Effector CD8-positive, alpha-beta T cell (primary cell): ENCODE data around the gene SLC30A10.
"Not testable (repeated sequence)": the region's sequence is repeated elsewhere in the genome, so short reads cannot be mapped to it uniquely, and the experiment has no call there.

Source experiments
- DNase-seq: peaks from one replicate; lab custom pipeline; 2025; lab: John Stamatoyannopoulos, UW

SLC30A10 gene

DNA sequence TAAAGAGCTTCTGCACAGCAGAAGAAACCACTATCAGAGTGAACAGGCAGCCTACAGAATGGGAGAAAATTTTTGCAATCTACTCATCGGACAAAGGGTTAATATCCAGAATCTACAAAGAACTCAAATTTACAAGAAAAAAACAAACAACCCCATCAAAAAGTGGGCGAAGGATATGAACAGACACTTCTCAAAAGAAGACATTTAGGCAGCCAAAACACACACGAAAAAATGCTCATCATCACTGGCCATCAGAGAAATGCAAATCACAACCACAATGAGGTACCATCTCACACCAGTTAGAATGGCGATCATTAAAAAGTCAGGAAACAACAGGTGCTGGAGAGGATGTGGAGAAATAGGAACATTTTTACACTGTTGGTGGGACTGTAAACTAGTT, 36.5 kb downstream of the SLC30A10 start:
- DNase-seq: not testable (repeated sequence)

DNA sequence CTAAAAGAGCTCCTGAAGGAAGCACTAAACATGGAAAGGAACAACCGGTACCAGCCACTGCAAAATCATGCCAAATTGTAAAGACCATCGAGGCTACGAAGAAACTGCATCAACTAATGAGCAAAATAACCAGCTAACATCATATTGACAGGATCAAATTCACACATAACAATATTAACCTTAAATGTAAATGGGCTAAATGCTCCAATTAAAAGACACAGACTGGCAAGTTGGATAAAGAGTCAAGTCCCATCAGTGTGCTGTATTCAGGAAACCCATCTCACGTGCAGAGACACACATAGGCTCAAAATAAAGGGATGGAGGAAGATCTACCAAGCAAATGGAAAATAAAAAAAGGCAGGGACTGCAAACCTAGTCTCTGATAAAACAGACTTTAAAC, 39.7 kb downstream of the SLC30A10 start:
- not testable (repeated sequence) for DNase-seq

DNA sequence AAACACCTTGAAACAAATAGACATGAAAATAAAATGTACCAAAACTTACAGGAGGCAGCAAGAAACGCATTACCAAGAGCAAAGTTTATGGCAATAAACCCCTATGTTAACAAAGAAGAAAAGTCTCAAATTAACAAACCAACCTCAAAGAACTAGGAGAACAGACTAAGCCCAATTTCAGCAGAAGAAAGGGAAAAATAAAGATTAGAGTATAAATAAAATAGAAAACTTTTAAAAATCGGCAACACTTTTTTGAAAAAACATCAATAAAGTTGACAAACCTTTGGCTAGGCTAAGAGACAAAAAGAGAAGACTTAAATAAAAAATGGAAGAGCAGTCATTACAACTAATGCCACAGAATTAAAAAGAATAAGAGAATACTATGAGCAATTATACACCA, 42.7 kb downstream of the SLC30A10 start:
- no peak for DNase-seq

DNA sequence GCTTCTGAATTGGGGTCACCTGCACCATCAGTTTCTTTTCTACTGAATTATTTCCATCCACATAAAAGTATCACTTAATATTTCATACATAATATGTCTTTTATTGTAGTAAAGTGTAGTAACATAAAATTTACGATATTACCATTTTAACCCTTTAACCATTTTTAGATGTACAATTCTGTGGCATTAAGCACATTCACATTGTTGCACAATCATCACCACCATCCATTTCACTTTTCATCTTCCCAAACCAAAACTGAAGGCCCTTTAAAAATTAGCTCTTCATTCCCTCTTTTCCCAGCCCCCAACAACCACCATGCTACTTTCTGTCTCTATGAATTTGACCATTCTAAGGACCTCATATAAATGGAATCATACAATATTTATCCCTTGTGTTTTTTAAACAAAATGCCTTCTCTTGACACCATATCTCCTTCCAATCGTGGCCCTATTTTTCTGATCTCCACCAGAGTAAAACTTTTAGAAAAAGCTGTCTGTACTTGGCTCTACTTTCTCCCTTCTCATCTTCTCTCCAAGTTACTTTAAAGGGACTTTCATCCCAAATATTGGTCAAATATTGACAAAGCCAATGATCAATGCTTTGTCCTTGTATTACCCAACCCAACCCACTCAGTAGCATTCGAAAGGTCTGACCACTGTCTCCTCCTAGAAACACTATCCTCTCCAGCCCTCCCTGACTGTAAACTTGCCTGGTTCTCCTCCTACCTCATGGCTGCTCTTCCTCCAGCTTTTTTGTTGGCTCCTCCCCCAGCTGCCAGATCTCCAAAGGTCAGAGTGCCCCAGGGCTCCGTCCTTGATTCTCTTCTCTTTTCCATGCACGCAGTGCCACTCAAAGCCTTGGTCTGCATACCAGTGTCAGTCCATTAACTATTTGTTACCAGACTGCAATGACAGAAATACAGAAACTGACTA, 44.7 kb downstream of the SLC30A10 start:
- DNase-seq: no peak

DNA sequence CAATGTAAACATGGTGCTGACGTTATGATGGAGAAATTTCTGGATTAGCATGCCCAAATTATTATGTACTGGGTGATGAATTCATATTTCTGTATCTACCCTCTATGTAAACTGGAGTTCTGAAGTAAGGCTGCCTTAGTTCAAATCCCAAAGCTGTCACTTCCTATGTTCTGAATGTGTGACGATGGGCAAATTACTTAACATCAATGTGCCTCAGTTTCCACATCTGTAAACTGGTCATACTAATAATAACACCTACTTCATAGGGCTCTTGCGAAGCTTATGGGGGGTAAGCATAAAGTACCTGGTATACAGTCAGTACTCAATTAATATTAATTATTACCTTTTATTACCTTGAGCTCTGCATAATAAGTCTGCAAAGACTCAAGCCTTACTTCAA, 45.6 kb downstream of the SLC30A10 start:
- no peak for DNase-seq

DNA sequence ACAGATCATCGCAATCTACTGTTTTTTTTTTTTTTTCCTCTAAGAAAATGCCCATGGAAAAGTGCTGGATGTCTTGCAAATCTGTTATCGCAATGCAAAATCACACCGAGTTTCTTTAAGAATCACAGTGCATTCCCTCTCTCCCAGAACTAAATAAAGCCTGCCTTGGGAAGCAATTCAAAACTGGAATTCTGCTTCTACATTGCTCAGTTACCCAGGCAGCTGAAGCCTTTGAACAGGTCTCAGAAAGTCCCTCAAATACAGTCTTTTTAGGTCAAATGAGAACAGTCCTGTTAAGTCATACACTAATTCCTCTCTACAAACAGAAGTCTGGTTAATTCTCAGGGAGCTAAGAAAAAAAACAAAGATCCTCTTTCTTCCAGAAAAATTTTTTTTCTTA, 46.3 kb downstream of the SLC30A10 start:
- no peak for DNase-seq

DNA sequence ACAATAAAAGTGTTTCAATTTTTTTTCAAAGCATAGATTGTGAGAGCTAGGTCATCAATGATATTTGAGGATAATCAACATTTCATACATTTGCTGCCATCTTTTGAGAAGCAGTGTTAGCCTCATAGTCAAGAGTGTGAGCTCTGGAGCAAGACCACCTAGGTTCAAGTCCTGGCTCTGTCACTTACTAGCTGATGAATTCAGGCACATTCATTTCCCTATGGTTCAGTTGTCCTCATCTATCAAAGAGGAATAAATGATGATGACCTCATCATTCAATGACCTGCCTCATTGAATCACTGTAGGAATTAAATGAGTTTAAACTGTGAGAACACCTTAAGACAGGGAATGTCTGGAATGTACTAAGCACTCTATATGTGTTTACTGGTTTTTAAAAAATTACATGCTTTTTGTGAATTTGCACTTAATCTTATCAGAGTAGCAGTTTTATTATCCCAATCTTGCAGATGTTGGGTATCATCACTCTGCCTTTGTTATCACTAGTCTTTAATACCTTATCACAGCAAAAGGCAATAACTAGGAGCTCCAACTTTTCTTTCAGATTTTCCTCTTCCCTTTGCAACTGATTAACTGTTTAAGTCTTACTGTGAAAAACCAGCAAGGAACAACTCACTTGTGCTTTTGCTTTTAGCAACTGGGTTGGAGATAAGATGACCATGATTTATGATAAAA, 47.4 kb downstream of the SLC30A10 start:
- no peak for DNase-seq

DNA sequence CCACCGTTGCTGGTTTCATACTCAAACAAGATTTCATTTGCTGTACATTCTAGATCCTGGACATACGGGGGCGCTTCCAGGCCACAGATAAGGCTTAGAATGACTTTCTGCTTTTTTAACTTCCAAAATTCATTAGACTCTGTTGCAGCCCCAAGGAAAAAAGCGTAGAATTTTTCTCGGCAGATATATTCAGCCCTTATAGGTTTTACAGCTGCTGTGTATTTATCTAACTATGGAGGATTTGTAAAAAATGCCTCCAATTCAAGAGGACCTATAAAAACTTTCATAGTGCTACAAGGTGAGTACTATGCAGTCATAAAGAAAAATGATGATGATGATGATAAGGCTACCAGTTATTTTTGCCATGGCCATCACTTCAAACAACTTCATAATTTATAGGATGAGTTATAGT, 51.6 kb downstream of the SLC30A10 start:
- DNase-seq: no peak

DNA sequence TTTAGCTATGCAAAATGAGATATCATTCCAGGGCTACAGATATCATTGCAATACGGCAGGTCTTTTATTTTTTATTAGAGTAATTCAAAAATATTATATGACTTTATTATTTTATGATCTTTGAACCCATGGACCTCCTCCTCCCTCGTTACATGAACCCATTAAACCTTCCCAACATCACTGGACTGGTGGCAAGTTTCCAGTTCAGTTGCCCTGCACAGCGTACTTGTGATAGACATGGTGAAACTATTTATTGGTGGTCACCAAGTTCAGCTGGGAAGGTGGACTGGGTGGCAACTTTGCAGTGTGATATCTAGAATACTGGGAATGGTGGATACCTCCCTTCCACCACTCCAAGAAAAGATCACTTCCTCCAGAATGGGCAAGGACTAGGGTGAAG, 52.5 kb downstream of the SLC30A10 start:
- DNase-seq: no peak

DNA sequence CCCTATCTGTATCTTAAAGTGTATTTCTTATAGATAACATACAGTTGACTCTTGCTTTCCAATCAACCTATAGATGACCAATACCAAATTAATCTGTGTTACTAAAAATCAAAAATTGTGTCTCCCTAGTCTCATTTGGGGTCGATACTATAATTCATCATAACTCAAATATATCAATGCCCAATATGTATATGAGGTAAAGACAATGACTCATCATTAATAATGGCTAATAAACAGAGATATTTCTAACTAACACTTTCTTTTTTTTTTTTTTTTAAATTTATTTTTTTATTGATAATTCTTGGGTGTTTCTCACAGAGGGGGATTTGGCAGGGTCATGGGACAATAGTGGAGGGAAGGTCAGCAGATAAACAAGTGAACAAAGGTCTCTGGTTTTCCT, 55.8 kb downstream of the SLC30A10 start:
- DNase-seq: not testable (repeated sequence)

DNA sequence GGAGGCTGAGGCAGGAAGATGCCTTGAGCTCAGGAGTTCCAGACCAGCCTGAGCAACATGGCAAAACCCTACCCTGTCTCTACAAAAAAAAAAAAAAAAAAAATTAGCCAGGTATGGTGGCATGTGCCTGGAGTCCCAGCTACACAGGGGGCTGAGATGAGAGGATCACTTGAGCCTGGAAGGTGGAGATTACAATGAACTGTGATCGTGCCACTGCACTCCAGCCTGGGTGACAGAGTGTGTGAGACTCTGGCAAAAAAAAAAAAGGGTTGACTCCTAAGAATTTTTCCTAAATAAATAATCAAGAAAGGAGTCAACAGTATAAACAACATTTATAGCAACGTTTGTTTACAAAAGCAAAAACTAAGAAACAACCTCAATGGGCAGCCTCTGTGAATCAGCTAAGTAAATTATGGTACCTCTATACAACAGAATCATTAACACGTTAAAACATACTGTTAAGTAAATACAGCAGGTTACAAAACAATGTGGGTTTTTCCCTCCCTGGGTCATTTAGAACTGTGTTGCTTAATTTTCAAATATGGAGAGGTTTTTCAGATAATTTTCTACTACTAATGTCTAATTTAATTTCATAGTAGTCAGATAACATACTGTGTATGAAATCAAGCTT, 56.8 kb downstream of the SLC30A10 start:
- DNase-seq: no peak

DNA sequence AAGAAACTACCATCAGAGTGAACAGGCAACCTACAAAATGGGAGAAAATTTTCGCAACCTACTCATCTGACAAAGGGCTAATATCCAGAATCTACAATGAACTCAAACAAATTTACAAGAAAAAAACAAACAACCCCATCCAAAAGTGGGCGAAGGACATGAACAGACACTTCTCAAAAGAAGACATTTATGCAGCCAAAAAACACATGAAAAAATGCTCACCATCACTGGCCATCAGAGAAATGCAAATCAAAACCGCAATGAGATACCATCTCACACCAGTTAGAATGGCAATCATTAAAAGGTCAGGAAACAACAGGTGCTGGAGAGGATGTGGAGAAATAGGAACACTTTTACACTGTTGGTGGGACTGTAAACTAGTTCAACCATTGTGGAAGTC, 59.7 kb downstream of the SLC30A10 start:
- not testable (repeated sequence) for DNase-seq
